T1000 (cell line): ENCODE data around the gene STXBP5.
"Not testable (repeated sequence)": the region's sequence is repeated elsewhere in the genome, so short reads cannot be mapped to it uniquely, and the experiment has no call there.

Experiments
- DNase-seq: peaks from one replicate; lab custom pipeline; 2025; ENCODE audit warnings: mixed read lengths; lab: John Stamatoyannopoulos, UW

Gene STXBP5

DNA sequence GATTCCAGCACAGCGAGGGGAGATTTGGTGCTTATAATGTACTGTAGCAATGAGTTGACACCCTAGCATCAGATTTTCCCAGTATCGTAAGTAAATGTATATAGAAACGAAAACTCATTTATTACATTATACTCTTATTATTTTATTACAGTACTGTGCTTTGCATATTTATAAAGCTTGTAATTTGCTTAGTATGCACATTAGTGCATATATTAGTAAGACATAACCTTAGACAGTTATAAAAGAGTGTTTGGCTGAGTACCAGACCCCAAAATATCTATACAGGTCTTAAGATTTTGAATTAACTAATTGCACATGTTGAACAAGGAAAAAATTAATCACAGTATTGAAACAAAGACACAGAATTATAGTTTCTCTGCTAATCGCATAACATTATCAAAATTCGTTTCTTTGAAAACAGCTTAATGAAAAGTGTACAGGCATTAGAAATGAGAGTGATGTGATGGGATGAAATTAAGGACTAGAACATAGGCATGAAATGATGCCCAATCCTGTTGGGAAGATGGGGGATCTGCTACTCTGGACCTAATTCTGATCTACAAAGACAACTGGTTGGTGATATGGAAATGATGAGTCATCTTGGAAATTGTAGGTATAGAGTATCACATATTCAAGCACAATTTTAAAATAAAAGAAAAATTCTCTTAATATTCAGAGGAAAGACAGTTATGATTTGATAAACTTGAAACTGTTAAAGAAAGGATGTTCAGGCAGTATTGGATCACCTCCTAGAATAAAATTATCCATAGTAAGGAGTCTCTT lies 42.8 kb downstream of the STXBP5 start:
- DNase-seq = no peak

GRCh38 chr6:147248859-147249258 lies 44.6 kb downstream of the STXBP5 start:
- DNase-seq = no peak

DNA sequence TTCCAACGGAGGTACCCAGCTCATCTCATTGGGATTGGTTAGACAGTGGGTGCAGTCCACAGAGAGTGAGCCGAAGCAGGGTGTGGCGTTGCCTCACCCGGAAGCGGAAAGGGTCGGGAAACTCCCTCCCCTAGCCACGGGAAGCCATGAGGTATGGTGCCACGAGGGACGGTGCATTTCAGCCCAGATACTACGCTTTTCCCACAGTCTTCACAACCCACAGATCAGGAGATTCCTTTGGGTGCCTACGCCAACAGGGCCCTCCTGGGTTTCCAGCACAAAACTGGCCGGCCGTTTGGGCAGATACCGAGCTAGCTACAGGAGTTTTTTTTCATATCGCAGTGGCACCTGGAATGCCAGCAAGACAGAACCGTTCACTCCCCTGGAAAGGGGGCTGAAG lies 46.9 kb downstream of the STXBP5 start:
- no peak for DNase-seq

GRCh38 chr6:147254929-147255473 lies 50.8 kb downstream of the STXBP5 start:
- DNase-seq = not testable (repeated sequence)

DNA sequence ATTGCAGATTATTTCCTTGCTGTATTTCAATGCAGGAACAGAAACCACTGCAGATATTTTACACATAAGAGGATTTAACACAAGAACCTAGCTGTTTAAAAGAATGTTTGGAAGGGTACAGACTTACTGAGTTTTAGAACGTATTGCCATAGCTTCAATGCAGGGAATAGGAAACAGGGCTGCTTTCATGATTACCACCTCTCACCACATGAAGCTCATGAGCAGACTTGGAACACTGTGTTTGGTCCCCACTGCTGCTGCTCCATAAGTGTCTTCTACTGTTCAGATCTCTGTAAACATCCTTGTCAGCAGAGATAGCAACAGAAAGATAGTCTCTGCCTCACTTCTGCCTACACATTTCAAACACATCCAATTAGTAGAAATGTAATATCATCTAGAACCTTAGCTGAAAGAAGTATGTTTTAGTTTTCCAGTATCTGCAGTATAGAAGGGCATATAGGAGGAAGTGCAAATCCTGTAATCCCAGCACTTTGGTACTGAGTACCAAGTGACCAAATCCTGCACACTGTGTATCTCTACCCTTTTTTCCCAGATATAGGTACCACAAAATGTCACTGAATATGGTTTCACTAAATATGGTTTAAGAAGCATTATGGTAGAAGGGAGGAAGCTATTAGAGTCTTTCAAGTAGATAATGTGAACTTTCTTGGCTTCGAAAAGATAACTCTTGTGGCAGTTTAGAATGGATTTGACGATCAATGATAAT lies 51.9 kb downstream of the STXBP5 start:
- DNase-seq = no peak

- no peak for DNase-seq
Measured at GRCh38 chr6:147257760-147258159, 53.5 kb downstream of the STXBP5 start.

- no peak for DNase-seq
Measured at GRCh38 chr6:147260091-147260490, 55.9 kb downstream of the STXBP5 start.

- no peak for DNase-seq
Measured at GRCh38 chr6:147262946-147263345, 58.7 kb downstream of the STXBP5 start.

GRCh38 chr6:147266821-147267220 lies 62.6 kb downstream of the STXBP5 start:
- DNase-seq = no peak

GRCh38 chr6:147267658-147268057 lies 63.4 kb downstream of the STXBP5 start:
- DNase-seq = no peak

DNA sequence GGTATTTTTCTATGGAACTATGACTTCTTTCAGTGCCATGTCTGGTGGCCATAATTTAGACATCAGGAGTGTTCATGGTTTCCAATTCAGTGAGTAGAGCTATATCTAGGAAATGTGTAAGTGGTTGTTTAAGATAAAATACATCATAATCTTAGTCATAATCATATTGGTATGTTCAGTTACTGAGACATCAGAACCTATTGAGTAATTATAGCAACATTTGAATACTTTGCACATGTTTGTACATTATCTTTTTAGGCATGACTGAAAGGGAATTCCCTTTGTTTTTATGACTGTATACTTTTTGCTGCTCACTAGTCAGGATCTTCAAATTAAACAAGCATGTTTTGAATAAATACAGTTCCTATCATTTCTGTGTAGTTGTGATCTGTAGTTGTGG lies 64.0 kb downstream of the STXBP5 start:
- no peak for DNase-seq

DNA sequence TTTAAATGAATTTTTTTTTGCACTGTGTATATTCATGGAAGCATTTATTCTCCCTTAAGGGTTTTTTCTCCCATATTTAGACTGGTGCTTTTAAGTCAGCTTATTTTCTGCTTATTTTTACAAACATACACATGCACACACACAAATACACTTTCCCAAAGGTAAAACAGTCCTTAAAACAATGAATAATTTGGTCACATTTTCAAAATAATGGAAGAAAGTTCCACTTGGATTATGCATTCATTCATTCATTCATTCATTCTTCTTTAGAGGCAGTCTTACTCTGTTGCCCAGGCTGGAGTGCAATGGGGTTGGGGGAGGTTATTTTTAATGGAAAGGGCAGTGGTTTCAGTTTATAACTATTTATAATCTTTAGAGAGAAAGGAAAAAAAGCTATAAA lies 69.8 kb downstream of the STXBP5 start:
- no peak for DNase-seq

DNA sequence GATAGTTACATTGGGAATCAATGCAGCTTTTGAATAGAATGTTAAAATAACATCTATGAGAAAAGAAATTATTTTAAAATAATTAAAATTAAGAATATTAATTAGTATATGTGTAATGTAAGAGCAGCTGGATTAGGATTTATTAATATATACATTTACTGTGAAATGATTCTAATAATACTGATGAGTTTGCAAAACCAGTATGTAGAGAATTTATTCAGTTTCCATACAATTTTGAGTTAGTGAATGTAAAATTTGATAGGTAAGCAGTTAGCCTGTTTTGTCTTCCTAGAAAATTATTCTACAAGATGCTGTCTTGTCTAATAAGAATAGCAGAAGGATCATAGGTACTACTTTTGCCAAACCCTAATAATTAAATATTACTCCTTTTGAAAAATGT lies 70.6 kb downstream of the STXBP5 start:
- no peak for DNase-seq

- no peak for DNase-seq
Measured at GRCh38 chr6:147278891-147279290, 74.7 kb downstream of the STXBP5 start.

DNA sequence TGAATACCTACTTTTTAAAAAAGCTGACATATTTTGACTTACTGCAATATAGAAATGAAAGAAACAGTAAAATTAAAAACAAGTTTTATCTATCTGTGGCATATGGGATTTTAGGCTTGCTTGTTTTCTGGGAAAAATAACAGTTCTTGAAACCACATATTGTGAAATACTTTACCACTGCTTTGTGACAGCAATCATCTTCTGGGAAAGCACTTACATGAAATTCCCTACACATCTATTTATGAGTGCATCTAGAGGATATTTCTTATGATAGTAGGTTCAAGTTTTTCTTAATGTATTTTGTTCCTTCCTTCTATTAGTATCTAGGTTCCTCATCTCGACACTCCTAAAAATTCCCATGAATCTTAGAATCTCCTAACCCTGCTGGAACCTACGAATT lies 75.2 kb downstream of the STXBP5 start:
- no peak for DNase-seq

GRCh38 chr6:147281895-147282565 lies 77.8 kb downstream of the STXBP5 start:
- no peak for DNase-seq

- no peak for DNase-seq
Measured at GRCh38 chr6:147282566-147282959, 78.3 kb downstream of the STXBP5 start.

DNA sequence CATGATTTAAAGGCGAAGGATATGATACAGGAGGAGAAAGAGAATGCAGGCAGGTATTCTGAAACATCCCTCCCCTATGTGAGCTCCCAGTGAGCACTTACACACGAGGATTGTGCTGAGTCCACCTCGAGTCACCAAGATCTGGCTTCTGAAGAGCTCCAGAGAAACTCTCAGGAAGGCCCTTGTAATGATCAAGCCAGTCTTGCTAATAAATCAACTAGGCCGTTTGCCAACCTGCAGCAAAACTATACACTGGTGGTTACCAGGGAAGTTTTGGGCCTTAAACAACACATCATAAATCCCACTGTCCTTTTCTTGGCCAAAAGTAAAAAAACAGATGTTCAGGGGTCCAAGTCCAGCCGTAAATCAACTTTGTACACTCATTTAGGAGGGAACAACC lies 79.2 kb downstream of the STXBP5 start:
- no peak for DNase-seq

GRCh38 chr6:147285087-147285855 lies 81.1 kb downstream of the STXBP5 start:
- DNase-seq = no peak

DNA sequence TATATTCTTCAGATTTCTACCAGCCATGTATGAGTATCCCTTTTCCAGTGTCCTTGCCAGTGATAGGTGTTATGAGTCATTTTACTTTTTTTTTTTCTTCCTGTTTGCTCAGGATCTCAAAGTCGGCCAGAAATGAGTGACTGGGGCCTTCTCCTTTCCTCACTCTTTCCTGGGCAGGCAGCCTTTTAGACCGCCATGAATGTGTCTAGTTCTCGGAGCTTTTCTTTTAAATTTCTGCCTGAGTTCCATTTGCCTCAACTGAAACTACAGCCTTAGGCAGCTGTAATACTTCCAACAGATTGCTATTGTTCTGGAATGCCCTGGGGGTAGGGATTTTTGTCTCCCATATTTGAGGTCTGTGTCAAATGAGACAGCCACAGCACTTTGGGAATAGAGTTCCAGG lies 83.7 kb downstream of the STXBP5 start:
- DNase-seq = no peak

DNA sequence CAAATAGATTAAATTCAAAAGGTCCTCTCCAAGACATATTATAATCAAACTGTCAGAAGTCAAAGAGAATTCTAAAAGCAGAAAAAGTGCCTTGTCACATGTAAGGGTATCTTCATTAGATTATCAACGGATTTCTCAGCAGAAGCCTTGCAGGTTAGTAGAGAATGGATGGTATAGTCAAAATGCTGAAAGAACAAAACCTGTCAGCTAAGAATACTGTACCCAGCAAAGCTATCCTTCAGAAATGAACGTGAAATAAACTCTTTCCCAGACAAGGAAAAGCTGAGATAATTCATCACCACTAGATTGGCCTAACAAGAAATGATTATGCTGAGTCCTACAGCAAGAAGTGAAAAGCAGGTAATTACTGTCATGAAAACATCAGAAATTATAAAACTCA lies 92.9 kb downstream of the STXBP5 start:
- no peak for DNase-seq
